ENCODE data around the gene CLDN10.

The CLDN10 gene

DNA sequence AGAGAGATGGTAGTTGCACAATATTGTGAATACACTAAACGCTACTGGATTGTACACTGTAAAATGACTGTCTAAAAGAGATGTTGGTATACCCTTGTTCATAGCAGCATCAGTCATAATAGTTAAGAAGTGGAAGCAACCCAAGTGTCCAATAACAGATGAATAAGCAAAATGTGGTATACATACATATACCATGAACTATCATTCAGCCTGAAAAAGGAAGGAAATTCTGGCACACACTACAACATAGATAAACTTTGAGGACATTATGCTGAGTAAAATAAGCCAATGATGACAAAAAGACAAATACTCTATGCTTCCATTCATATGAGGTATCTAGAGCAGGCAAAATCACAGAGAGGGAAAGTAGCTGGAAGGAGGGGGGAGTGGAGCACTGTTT is 76.0 kb downstream of the CLDN10 start:
- H3K27ac ChIP-seq, result no peak overlapping the region
- H3K27me3 ChIP-seq, result no peaks in the 10 kb centered on the region
- no peaks in the 10 kb centered on the region for H3K4me1 ChIP-seq
- no peak for TF ChIP-seq CTCF (IDR thresholded peaks at IDR 0.05)
- no peak overlapping the region for H3K4me3 ChIP-seq
- intact Hi-C loops (cut with DNase I; ENCODE audit: low total_unique reads), result no loop called here
- DNase-seq, result no peak
- H3K9me3 ChIP-seq, result no peaks in the 10 kb centered on the region
- peaks cover 34 to 45% (median 41%) of the 10 kb centered on the region in 3 donors for H3K36me3 ChIP-seq

GRCh38 chr13:95629071-95629470 is 76.6 kb downstream of the CLDN10 start:
- H3K27me3 ChIP-seq, result no peaks in the 10 kb centered on the region
- intact Hi-C loops (cut with DNase I; ENCODE audit: low total_unique reads), result no loop called here
- no peak overlapping the region for H3K4me3 ChIP-seq
- no peaks in the 10 kb centered on the region for H3K9me3 ChIP-seq
- no peak for TF ChIP-seq CTCF (IDR thresholded peaks at IDR 0.05)
- H3K4me1 ChIP-seq, result no peaks in the 10 kb centered on the region
- peaks cover 34 to 45% (median 41%) of the 10 kb centered on the region in 3 donors for H3K36me3 ChIP-seq
- no peak for DNase-seq
- H3K27ac ChIP-seq, result no peak overlapping the region
